ENCODE results near the gene INPP5K. TPM values are rescaled to one million over a fixed set of nuclear protein-coding genes. Genes with fewer than 3 reads are reported as not detected.

Gene INPP5K
- total RNA-seq, 1 experiment from 2014 or later, result 41.9 TPM

- H3K27ac ChIP-seq, result no peak overlapping the region
- intact Hi-C loops (cut with micrococcal nuclease; ENCODE audit: unreplicated experiment), result no loop called here
- no peaks in the 10 kb centered on the region for H4K20me1 ChIP-seq (ENCODE audit: insufficient read depth)
- H3K9me3 ChIP-seq (ENCODE audit: insufficient read depth, low read depth), result no peaks in the 10 kb centered on the region
- ChIA-PET CTCF (no interaction called here), POLR2A (ENCODE audit: unreplicated experiment) (no interaction called here)
- H3K4me2 ChIP-seq, result no peak overlapping the region
- H3K4me3 ChIP-seq, result no peak overlapping the region
- no peaks in the 10 kb centered on the region for H3K79me2 ChIP-seq (ENCODE audit: low read depth)
- TF ChIP-seq, protein P1, sequence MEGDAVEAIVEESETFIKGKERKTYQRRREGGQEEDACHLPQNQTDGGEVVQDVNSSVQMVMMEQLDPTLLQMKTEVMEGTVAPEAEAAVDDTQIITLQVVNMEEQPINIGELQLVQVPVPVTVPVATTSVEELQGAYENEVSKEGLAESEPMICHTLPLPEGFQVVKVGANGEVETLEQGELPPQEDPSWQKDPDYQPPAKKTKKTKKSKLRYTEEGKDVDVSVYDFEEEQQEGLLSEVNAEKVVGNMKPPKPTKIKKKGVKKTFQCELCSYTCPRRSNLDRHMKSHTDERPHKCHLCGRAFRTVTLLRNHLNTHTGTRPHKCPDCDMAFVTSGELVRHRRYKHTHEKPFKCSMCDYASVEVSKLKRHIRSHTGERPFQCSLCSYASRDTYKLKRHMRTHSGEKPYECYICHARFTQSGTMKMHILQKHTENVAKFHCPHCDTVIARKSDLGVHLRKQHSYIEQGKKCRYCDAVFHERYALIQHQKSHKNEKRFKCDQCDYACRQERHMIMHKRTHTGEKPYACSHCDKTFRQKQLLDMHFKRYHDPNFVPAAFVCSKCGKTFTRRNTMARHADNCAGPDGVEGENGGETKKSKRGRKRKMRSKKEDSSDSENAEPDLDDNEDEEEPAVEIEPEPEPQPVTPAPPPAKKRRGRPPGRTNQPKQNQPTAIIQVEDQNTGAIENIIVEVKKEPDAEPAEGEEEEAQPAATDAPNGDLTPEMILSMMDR (conservative IDR thresholded peaks at IDR 0.05), result no peak
- no peak for TF ChIP-seq EZH2 (IDR thresholded peaks at IDR 0.05; ENCODE audit: low read depth)
- no peak overlapping the region for H2AFZ ChIP-seq
- H3K4me1 ChIP-seq (replicated peaks; ENCODE audit: insufficient read depth), result no peaks in the 10 kb centered on the region
- no peaks in the 10 kb centered on the region for H3K27me3 ChIP-seq (ENCODE audit: insufficient read depth, low read depth)
- BruUV-seq (replicated peaks), result no TSS peak
- no peaks in the 10 kb centered on the region for H3K9me2 ChIP-seq (ENCODE audit: insufficient read depth)
- H3F3A ChIP-seq (ENCODE audit: insufficient read depth, low read depth), result peaks cover 9% of the 10 kb centered on the region; the same call in 1 of the 2 replicates
- no peak for DNase-seq
- H3K36me3 ChIP-seq (ENCODE audit: low read depth), result no peaks in the 10 kb centered on the region
These were observed 10.8 kb downstream of the INPP5K start for GRCh38 chr17:1505586-1505985.

GRCh38 chr17:1504866-1505265 is 11.5 kb downstream of the INPP5K start:
- ChIA-PET POLR2A (ENCODE audit: unreplicated experiment) (interaction anchor here (0.6 kb wide), 1 partner anchor 49 kb away, joined by 3 read pairs; no protein-coding TSS in a partner anchor), CTCF (no interaction called here)
- Histone ChIP-seq H3K4me1 (replicated peaks; ENCODE audit: insufficient read depth) (no peaks in the 10 kb centered on the region), H3K4me3 (no peak overlapping the region), H2AFZ (no peak overlapping the region), H3K9me3 (ENCODE audit: insufficient read depth, low read depth) (no peaks in the 10 kb centered on the region), H3K9me2 (ENCODE audit: insufficient read depth) (no peaks in the 10 kb centered on the region), H4K20me1 (ENCODE audit: insufficient read depth) (no peaks in the 10 kb centered on the region), H3K79me2 (ENCODE audit: low read depth) (no peaks in the 10 kb centered on the region), H3K27ac (no peak overlapping the region), H3K36me3 (ENCODE audit: low read depth) (no peaks in the 10 kb centered on the region), H3K27me3 (ENCODE audit: insufficient read depth, low read depth) (no peaks in the 10 kb centered on the region), H3F3A (ENCODE audit: insufficient read depth, low read depth) (peaks cover 6% of the 10 kb centered on the region; the same call in 1 of the 2 replicates), H3K4me2 (no peak overlapping the region)
- TF ChIP-seq, protein P1 (conservative IDR thresholded peaks at IDR 0.05), result no peak
- no peak for TF ChIP-seq EZH2 (IDR thresholded peaks at IDR 0.05; ENCODE audit: low read depth)
- no peak for DNase-seq
- BruUV-seq (replicated peaks), result no TSS peak
- intact Hi-C loops (cut with micrococcal nuclease; ENCODE audit: unreplicated experiment), result no loop called here

GRCh38 chr17:1503699-1504098 is 12.7 kb downstream of the INPP5K start:
- intact Hi-C loops (cut with micrococcal nuclease; ENCODE audit: unreplicated experiment), result no loop called here
- H3F3A ChIP-seq (ENCODE audit: insufficient read depth, low read depth), result no peaks in the 10 kb centered on the region
- H2AFZ ChIP-seq, result no peak overlapping the region
- no peak overlapping the region for H3K4me2 ChIP-seq
- TF ChIP-seq, protein P1 (conservative IDR thresholded peaks at IDR 0.05), result no peak
- no peak for TF ChIP-seq EZH2 (IDR thresholded peaks at IDR 0.05; ENCODE audit: low read depth)
- H3K27me3 ChIP-seq (ENCODE audit: insufficient read depth, low read depth), result no peaks in the 10 kb centered on the region
- H3K79me2 ChIP-seq (ENCODE audit: low read depth), result no peaks in the 10 kb centered on the region
- DNase-seq, result no peak
- no TSS peak for BruUV-seq (replicated peaks)
- no peaks in the 10 kb centered on the region for H4K20me1 ChIP-seq (ENCODE audit: insufficient read depth)
- CTCF ChIA-PET, result no interaction called here
- no peak overlapping the region for H3K27ac ChIP-seq
- POLR2A ChIA-PET (ENCODE audit: unreplicated experiment), result interaction anchor here (0.7 kb wide), 1 partner anchor 11 kb away, joined by 3 read pairs; no protein-coding TSS in a partner anchor
- no peaks in the 10 kb centered on the region for H3K36me3 ChIP-seq (ENCODE audit: low read depth)
- no peaks in the 10 kb centered on the region for H3K9me3 ChIP-seq (ENCODE audit: insufficient read depth, low read depth)
- H3K4me1 ChIP-seq (replicated peaks; ENCODE audit: insufficient read depth), result no peaks in the 10 kb centered on the region
- H3K4me3 ChIP-seq, result no peak overlapping the region
- H3K9me2 ChIP-seq (ENCODE audit: insufficient read depth), result no peaks in the 10 kb centered on the region

Measured in PC-9 (cell line).